NB4 (cell line): ENCODE results near the gene CEMIP2.

Source experiments
- CTCF ChIP-seq: IDR thresholded peaks from one replicate; pipeline ENCODE4 v1.5.1; 2012; ENCODE audit warnings: low read depth, low read length
- MAX ChIP-seq: IDR thresholded peaks from 2 replicates; pipeline ENCODE4 v1.6.1; 2011; ENCODE audit warnings: low read depth, low read length
- MYC ChIP-seq: IDR thresholded peaks from 2 replicates; pipeline ENCODE4 v1.6.1; 2011; ENCODE audit warnings: low read depth, low read length
- POLR2A ChIP-seq: IDR thresholded peaks from 2 replicates; pipeline ENCODE4 v1.6.1; 2011; ENCODE audit warnings: mild to moderate bottlenecking; ENCODE audit not compliant: insufficient read length; ENCODE audit errors: extremely low read depth

GRCh38 chr9:71740199-71740598 lies 28.1 kb downstream of the CEMIP2 start:
- TF ChIP-seq CTCF (no peak), POLR2A (no peak), MAX (no peak), MYC (no peak)
